Glutamatergic neuron (in vitro differentiated cells): Measurements from ENCODE around the gene TULP1. TPM values are rescaled to one million over a fixed set of nuclear protein-coding genes. Genes with fewer than 3 reads are reported as not detected.

ENCODE experiments used
- DNase-seq: peaks from one replicate; pipeline ENCODE4 v3.0.0; 2022
- H3K27ac Mint-ChIP-seq: one replicate; pipeline ENCODE4 v1.8.0; 2020; ENCODE audit warnings: mild to moderate bottlenecking, mixed read lengths, inconsistent platforms; ENCODE audit not compliant: unreplicated experiment
- H3K27me3 Mint-ChIP-seq: one replicate; pipeline ENCODE4 v1.8.0; 2020; ENCODE audit warnings: mild to moderate bottlenecking, moderate library complexity, mixed read lengths, inconsistent platforms; ENCODE audit not compliant: unreplicated experiment
- H3K36me3 Mint-ChIP-seq: one replicate; pipeline ENCODE4 v1.8.0; 2020; ENCODE audit warnings: mild to moderate bottlenecking, mixed read lengths, inconsistent platforms; ENCODE audit not compliant: unreplicated experiment
- H3K4me1 Mint-ChIP-seq: one replicate; pipeline ENCODE4 v1.8.0; 2020; ENCODE audit warnings: mild to moderate bottlenecking, low read depth, mixed read lengths, inconsistent platforms; ENCODE audit not compliant: unreplicated experiment
- H3K4me3 Mint-ChIP-seq: one replicate; pipeline ENCODE4 v1.8.0; 2020; ENCODE audit warnings: mild to moderate bottlenecking, mixed read lengths, inconsistent platforms; ENCODE audit not compliant: unreplicated experiment
- H3K9me3 Mint-ChIP-seq: one replicate; pipeline ENCODE4 v1.8.0; 2020; ENCODE audit warnings: mild to moderate bottlenecking, moderate library complexity, mixed read lengths, inconsistent platforms; ENCODE audit not compliant: unreplicated experiment
- total RNA-seq: library from RNA; stranded (reverse); fragmentation: NEBNext Ultra II Directional; extraction: Animal tissue kit (Norgen Biotek cat#: 25700); gene quantifications from one replicate; pipeline ENCODE4 v1.2.1, GENCODE V29; 2021; ENCODE audit not compliant: unreplicated experiment
- TF ChIP-seq, protein P1 (sequence below): fragments of 200-600 bp; sonication (generic); IDR thresholded peaks from one replicate; pipeline ENCODE4 v1.5.0; 2021; ENCODE audit not compliant: partially characterized antibody, unreplicated experiment

The TULP1 gene
- total RNA-seq, 1 donor from 2014 or later: not detected

GRCh38 chr6:35473075-35473849 is 39.4 kb downstream of the TULP1 start:
- peaks cover 7% of the 10 kb centered on the region for H3K27me3 Mint-ChIP-seq
- DNase-seq: no peak
- H3K4me3 Mint-ChIP-seq: no peak overlapping the region
- TF ChIP-seq, protein P1, sequence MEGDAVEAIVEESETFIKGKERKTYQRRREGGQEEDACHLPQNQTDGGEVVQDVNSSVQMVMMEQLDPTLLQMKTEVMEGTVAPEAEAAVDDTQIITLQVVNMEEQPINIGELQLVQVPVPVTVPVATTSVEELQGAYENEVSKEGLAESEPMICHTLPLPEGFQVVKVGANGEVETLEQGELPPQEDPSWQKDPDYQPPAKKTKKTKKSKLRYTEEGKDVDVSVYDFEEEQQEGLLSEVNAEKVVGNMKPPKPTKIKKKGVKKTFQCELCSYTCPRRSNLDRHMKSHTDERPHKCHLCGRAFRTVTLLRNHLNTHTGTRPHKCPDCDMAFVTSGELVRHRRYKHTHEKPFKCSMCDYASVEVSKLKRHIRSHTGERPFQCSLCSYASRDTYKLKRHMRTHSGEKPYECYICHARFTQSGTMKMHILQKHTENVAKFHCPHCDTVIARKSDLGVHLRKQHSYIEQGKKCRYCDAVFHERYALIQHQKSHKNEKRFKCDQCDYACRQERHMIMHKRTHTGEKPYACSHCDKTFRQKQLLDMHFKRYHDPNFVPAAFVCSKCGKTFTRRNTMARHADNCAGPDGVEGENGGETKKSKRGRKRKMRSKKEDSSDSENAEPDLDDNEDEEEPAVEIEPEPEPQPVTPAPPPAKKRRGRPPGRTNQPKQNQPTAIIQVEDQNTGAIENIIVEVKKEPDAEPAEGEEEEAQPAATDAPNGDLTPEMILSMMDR: no peak
- H3K36me3 Mint-ChIP-seq: no peaks in the 10 kb centered on the region
- no peak overlapping the region for H3K27ac Mint-ChIP-seq
- peaks cover 18% of the 10 kb centered on the region for H3K4me1 Mint-ChIP-seq
- peaks cover 10% of the 10 kb centered on the region for H3K9me3 Mint-ChIP-seq

DNA sequence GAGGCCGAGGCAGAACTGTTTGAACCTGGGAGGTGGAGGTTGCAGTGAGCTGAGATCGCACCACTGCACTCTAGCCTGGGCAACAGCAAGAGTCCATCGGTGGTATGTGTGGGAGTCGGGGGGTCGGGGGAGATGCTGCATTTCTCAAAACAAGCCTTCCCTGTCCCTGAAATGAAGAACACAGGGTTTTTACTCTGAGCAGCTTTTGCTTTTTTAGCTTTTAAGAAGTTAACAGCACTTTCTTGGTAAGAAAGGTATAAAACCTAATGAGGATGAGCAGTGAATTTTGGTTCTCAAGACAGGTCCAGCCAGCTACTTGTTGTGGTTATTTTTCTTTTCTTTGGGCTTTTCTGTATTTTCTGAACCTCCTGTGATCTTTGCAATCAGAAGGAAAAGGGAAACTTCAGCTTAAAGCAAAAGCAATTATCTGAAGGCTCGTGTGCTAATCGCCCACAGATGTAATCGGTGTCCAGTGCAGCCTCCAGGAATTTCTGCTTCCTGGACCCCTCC is 40.8 kb downstream of the TULP1 start:
- no peak for DNase-seq
- Mint-ChIP-seq H3K27ac (no peak overlapping the region), H3K4me1 (peaks cover 17% of the 10 kb centered on the region), H3K4me3 (no peak overlapping the region), H3K27me3 (peaks cover 13% of the 10 kb centered on the region), H3K36me3 (no peaks in the 10 kb centered on the region), H3K9me3 (peaks cover 11% of the 10 kb centered on the region)
- TF ChIP-seq, protein P1: no peak

- TF ChIP-seq, protein P1: no peak
- Mint-ChIP-seq H3K4me3 (peak overlapping the region; percentile 97), H3K4me1 (peaks cover 17% of the 10 kb centered on the region), H3K27ac (peak overlapping the region; percentile 19), H3K9me3 (peaks cover 11% of the 10 kb centered on the region), H3K27me3 (peaks cover 13% of the 10 kb centered on the region), H3K36me3 (no peaks in the 10 kb centered on the region)
- DNase-seq: no peak
Observed at GRCh38 chr6:35470663-35471120, 42.0 kb downstream of the TULP1 start.

DNA sequence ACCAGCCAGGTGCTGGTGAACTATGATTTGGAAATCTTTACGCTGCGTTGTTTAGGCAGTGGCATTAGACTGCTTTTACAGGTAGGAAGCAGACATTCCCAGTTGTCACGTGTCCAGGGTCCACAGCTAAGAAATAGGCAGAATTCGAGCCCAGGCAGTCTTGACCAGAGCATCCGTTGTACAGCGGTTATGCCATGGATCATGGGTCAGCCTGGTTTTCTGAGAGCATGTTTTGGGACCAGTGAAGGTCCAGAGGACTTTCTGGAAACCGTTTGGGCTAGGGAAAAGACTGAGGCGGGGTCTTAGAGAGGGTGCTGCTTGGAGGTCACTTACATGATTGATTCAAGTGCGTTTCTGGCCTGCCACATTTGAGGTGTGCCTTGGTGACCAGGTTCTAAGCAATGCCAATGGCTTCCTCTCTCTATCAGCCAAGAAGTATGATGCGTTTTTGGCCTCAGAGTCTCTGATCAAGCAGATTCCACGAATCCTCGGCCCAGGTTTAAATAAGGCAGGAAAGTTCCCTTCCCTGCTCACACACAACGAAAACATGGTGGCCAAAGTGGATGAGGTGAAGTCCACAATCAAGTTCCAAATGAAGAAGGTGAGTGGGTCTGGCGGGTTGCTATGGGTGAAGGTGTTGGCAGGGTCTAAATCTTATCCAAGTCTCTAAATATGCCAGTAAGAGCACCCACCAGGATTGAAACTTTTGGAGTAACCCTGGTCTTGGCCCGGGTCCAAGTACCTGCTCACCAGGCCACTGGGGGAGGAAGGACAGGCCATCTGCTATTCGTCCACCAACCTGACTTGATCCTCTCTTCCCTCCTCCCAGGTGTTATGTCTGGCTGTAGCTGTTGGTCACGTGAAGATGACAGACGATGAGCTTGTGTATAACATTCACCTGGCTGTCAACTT is 42.7 kb downstream of the TULP1 start:
- TF ChIP-seq, protein P1: no peak
- H3K4me3 Mint-ChIP-seq: peak overlapping the region; percentile 97
- H3K36me3 Mint-ChIP-seq: no peaks in the 10 kb centered on the region
- H3K4me1 Mint-ChIP-seq: peaks cover 17% of the 10 kb centered on the region
- DNase-seq: no peak
- peak overlapping the region; percentile 91 for H3K27ac Mint-ChIP-seq
- peaks cover 14% of the 10 kb centered on the region for H3K27me3 Mint-ChIP-seq
- peaks cover 11% of the 10 kb centered on the region for H3K9me3 Mint-ChIP-seq
